ENCODE data around the gene ENGASE.

ENGASE gene

GRCh38 chr17:79039171-79039570, 35.5 kb upstream of the ENGASE start:
- no peak for DNase-seq

- DNase-seq: no peak
Measured at GRCh38 chr17:79039886-79040285, 34.7 kb upstream of the ENGASE start.

- DNase-seq: no peak
Measured at GRCh38 chr17:79041041-79041570, 33.5 kb upstream of the ENGASE start.

- no peak for DNase-seq
Measured at GRCh38 chr17:79041723-79042420, 32.8 kb upstream of the ENGASE start.

GRCh38 chr17:79042421-79043190, 32.0 kb upstream of the ENGASE start:
- peak in 10 of 56 donors; percentile 4 to 46 (median 17) for DNase-seq

GRCh38 chr17:79043191-79043930, 31.3 kb upstream of the ENGASE start:
- DNase-seq: no peak

GRCh38 chr17:79043931-79044320, 30.7 kb upstream of the ENGASE start:
- DNase-seq: no peak

GRCh38 chr17:79044462-79044861, 30.2 kb upstream of the ENGASE start:
- DNase-seq: no peak

- no peak for DNase-seq
Measured at GRCh38 chr17:79045001-79045729, 29.5 kb upstream of the ENGASE start.

GRCh38 chr17:79045842-79046196, 28.8 kb upstream of the ENGASE start:
- DNase-seq: peak in 49 of 56 donors; percentile 9 to 78 (median 34)

- DNase-seq: no peak
Measured at GRCh38 chr17:79046197-79046915, 28.3 kb upstream of the ENGASE start.

- DNase-seq: no peak
Measured at GRCh38 chr17:79046916-79047280, 27.7 kb upstream of the ENGASE start.

- no peak for DNase-seq
Measured at GRCh38 chr17:79047291-79047920, 27.2 kb upstream of the ENGASE start.

- no peak for DNase-seq
Measured at GRCh38 chr17:79047923-79048825, 26.4 kb upstream of the ENGASE start.

GRCh38 chr17:79048826-79049755, 25.5 kb upstream of the ENGASE start:
- no peak for DNase-seq

- DNase-seq: no peak
Measured at GRCh38 chr17:79049821-79050220, 24.8 kb upstream of the ENGASE start.

- DNase-seq: no peak
Measured at GRCh38 chr17:79050551-79050950, 24.1 kb upstream of the ENGASE start.

GRCh38 chr17:79051306-79051705, 23.3 kb upstream of the ENGASE start:
- DNase-seq: no peak

Measured in nucleus accumbens (tissue), 56 donors.